GM12878 (cell line): ENCODE measurements around the gene POLR3F. TPM values are rescaled to one million over a fixed set of nuclear protein-coding genes. Genes with fewer than 3 reads are reported as not detected.

Experiments
- ATAC-seq: fragments of 200-7000 bp; cut with Tn5 transposase; 3 replicates; pipeline ENCODE4 v1.9.1; 2020; ENCODE audit warnings: mild to moderate bottlenecking, moderate library complexity
- BruUV-seq: library from RNA; stranded (reverse); fragments of 400-500 nt; replicated peaks from 2 replicates; lab custom pipeline; 2021; lab: Mats Ljungman, UMichigan
- CTCF ChIA-PET: fragments of 300-600 bp; sonication (Branson Sonifier 250); formaldehyde crosslinking; extraction: SDS; loops from one replicate; lab custom pipeline; 2021; ENCODE audit warnings: inconsistent platforms; lab: Yijun Ruan, JAX
- POLR2A ChIA-PET: fragments of 350-600 bp; formaldehyde crosslinking; extraction: SDS; loops from one replicate; lab custom pipeline; 2021; ENCODE audit warnings: inconsistent platforms; lab: Charles Lee
- RAD21 ChIA-PET: fragments of 300-600 bp; sonication (Branson Sonifier 250); formaldehyde crosslinking; loops from one replicate; lab custom pipeline; 2023; ENCODE audit warnings: antibody characterized with exemption; ENCODE audit not compliant: unreplicated experiment; lab: Charles Lee
- SMC1A ChIA-PET: fragments of 300-600 bp; sonication (Branson Sonifier 250); formaldehyde crosslinking; loops from one replicate; lab custom pipeline; 2023; ENCODE audit not compliant: unreplicated experiment, uncharacterized antibody; lab: Charles Lee
- DNase-seq: peaks from one replicate; pipeline ENCODE4 v3.0.0-alpha.2; 2011; ENCODE audit warnings: low read depth, low spot score
- FAIRE-seq: peaks from 3 replicates; lab custom pipeline; 2011; peaks lifted over from hg19 to GRCh38; lab: Jason Lieb, UNC
- H2AFZ ChIP-seq: 2 replicates; pipeline ENCODE4 v1.6.0; 2011; ENCODE audit warnings: low read depth, low read length, control low read depth; ENCODE audit not compliant: control insufficient read depth
- H3K27ac ChIP-seq: 2 replicates; pipeline ENCODE4 v1.5.1; 2011; ENCODE audit warnings: control low read depth; ENCODE audit not compliant: control insufficient read depth, insufficient read depth
- H3K27me3 ChIP-seq, 2 experiments: replicated peaks in 1 of 2; 2 replicates each; pipeline versions ENCODE4 v1.6.0 to v1.6.1; 2011; ENCODE audit warnings: low read length in 1 of 2; ENCODE audit not compliant: control insufficient read depth in 2 of 2, insufficient read depth in 2 of 2
- H3K36me3 ChIP-seq, 2 experiments: 2 replicates each; pipeline ENCODE4 v1.5.1; 2011; ENCODE audit warnings: low read length in 1 of 2; ENCODE audit not compliant: control insufficient read depth in 2 of 2, insufficient read depth in 2 of 2
- H3K4me1 ChIP-seq: 2 replicates; pipeline ENCODE4 v1.6.1; 2011; ENCODE audit warnings: mild to moderate bottlenecking, low read length, moderate library complexity, mixed read lengths; ENCODE audit not compliant: control insufficient read depth, insufficient read depth
- H3K4me2 ChIP-seq: 2 replicates; pipeline ENCODE4 v1.6.0; 2011; ENCODE audit warnings: control low read depth; ENCODE audit not compliant: control insufficient read depth, insufficient read depth
- H3K4me3 ChIP-seq: fragments of 200-600 bp; sonication (generic); 2 replicates; pipeline ENCODE4 v1.5.1; 2016
- H3K79me2 ChIP-seq: 2 replicates; pipeline ENCODE4 v1.6.0; 2011; ENCODE audit warnings: low read length; ENCODE audit not compliant: control insufficient read depth, insufficient read depth
- H3K9ac ChIP-seq: 2 replicates; pipeline ENCODE4 v1.8.0; 2011; ENCODE audit warnings: low read length, control low read depth, mixed read lengths; ENCODE audit not compliant: control insufficient read depth, insufficient read depth
- H3K9me3 ChIP-seq: replicated peaks from 3 replicates; pipeline ENCODE4 v1.5.1; 2011; ENCODE audit warnings: mild to moderate bottlenecking, low read length; ENCODE audit not compliant: control insufficient read depth, insufficient read depth
- H4K20me1 ChIP-seq: 2 replicates; pipeline ENCODE4 v1.6.0; 2011; ENCODE audit not compliant: control insufficient read depth, insufficient read depth
- ATF7 ChIP-seq: fragments of 450-650 bp; IDR thresholded peaks from 2 replicates; pipeline ENCODE4 v1.6.1; 2016; ENCODE audit warnings: low read depth, mild to moderate bottlenecking
- CHD2 ChIP-seq: IDR thresholded peaks from 2 replicates; pipeline ENCODE4 v1.6.1; 2011; ENCODE audit warnings: low read depth, low read length, improper control_type of control experiment, borderline replicate concordance
- CREB1 ChIP-seq: IDR thresholded peaks from 2 replicates; pipeline ENCODE4 v1.6.1; 2012; ENCODE audit warnings: low read depth, mild to moderate bottlenecking, inconsistent platforms
- EP300 ChIP-seq, 2 experiments: fragments of 150-350 bp in 1 of 2; IDR thresholded peaks; 2 replicates each; pipeline ENCODE4 v1.6.1; 2011 to 2012; ENCODE audit warnings: low read depth in 2 of 2, low read length in 2 of 2, borderline replicate concordance in 1 of 2, improper control_type of control experiment in 1 of 2, inconsistent platforms in 1 of 2; ENCODE audit not compliant: control insufficient read depth in 1 of 2
- FOXM1 ChIP-seq: IDR thresholded peaks from 2 replicates; pipeline ENCODE4 v1.6.1; 2012; ENCODE audit warnings: low read depth, mild to moderate bottlenecking, inconsistent platforms, low read length, moderate library complexity
- JUND ChIP-seq: IDR thresholded peaks from 2 replicates; pipeline ENCODE4 v1.6.1; 2012; ENCODE audit warnings: low read depth, mild to moderate bottlenecking, low read length, improper control_type of control experiment, moderate library complexity
- NBN ChIP-seq: fragments of 450-650 bp; IDR thresholded peaks from 2 replicates; pipeline ENCODE4 v1.6.1; 2016
- PAX5 ChIP-seq: IDR thresholded peaks from 2 replicates; pipeline ENCODE4 v1.6.1; 2011; ENCODE audit warnings: low read depth, low read length, borderline replicate concordance
- PAX8 ChIP-seq: fragments of 450-650 bp; IDR thresholded peaks from 2 replicates; pipeline ENCODE4 v1.6.1; 2017; ENCODE audit warnings: mild to moderate bottlenecking, moderate library complexity
- POLR2A ChIP-seq: IDR thresholded peaks from 2 replicates; pipeline ENCODE4 v1.6.1; 2011; ENCODE audit warnings: low read depth, mild to moderate bottlenecking, low read length
- RAD21 ChIP-seq: IDR thresholded peaks from 2 replicates; pipeline ENCODE4 v1.6.1; 2011; ENCODE audit warnings: mild to moderate bottlenecking, low read depth, low read length, moderate library complexity; ENCODE audit not compliant: insufficient read depth
- RB1 ChIP-seq: fragments of 450-650 bp; formaldehyde crosslinking; IDR thresholded peaks from 2 replicates; pipeline ENCODE4 v1.6.1; 2017; ENCODE audit warnings: mild to moderate bottlenecking, borderline replicate concordance
- SIX5 ChIP-seq: IDR thresholded peaks from 2 replicates; pipeline ENCODE4 v1.6.1; 2011; ENCODE audit warnings: mild to moderate bottlenecking, low read depth, low read length, moderate library complexity; ENCODE audit not compliant: severe bottlenecking
- TARDBP ChIP-seq: IDR thresholded peaks from 2 replicates; pipeline ENCODE4 v1.6.1; 2016; ENCODE audit warnings: borderline replicate concordance
- TBL1XR1 ChIP-seq: IDR thresholded peaks from 2 replicates; pipeline ENCODE4 v1.6.1; 2012; ENCODE audit warnings: low read depth, low read length, improper control_type of control experiment
- ZNF274 ChIP-seq: IDR thresholded peaks from one replicate; pipeline ENCODE4 v1.8.0; 2011; ENCODE audit not compliant: insufficient read length, insufficient read depth
- WGBS: methylation state at CpG from one replicate; pipeline ENCODE4 v1.1.6; 2016; ENCODE audit warnings: low lambda C conversion rate; ENCODE audit not compliant: insufficient replicate concordance, insufficient coverage; ENCODE audit errors: missing lambda C conversion rate; 5-methylcytosine and 5-hydroxymethylcytosine counted together
- in situ Hi-C: fragments of 300-500 bp; cut with MboI; formaldehyde crosslinking; loops from 9 replicates; pipeline ENCODE4 v1.14.3; 2018; ENCODE audit warnings: mixed read lengths
- intact Hi-C: fragments of 100-400 bp; cut with micrococcal nuclease; formaldehyde crosslinking; loops from one replicate; pipeline ENCODE4 v1.14.2; 2022; ENCODE audit not compliant: unreplicated experiment
- polyA plus RNA-seq, 11 experiments: library from polyadenylated mRNA; depleted of rRNA in 4 of 11; unstranded in 6 of 11; stranded (reverse) in 5 of 11; fragments of >200 nt; fragmentation: Nextera tagmentation in 4 of 11; fragmentation: Illumina TruSeq in 1 of 11; extraction: Ambion mirVana in 4 of 11; extraction: Trizol in 1 of 11; gene quantifications; 1 replicate in 1 of 11; 2 replicates in 10 of 11; pipeline versions ENCODE4 v1.2.1 to v1.2.3, GENCODE V29; 2011 to 2016; ENCODE audit warnings: inconsistent platforms in 2 of 11, missing spikeins in 2 of 11, low read depth in 1 of 11
- total RNA-seq, 4 experiments: library from RNA; depleted of rRNA in 3 of 4; stranded (reverse); fragments of >200 nt in 3 of 4; fragmentation: Illumina TruSeq in 1 of 4; extraction: Trizol in 1 of 4; gene quantifications; 2 replicates each; pipeline versions ENCODE4 v1.2.1 to v1.2.3, GENCODE V29; 2013 to 2021
- TF ChIP-seq, protein P1 (sequence below): IDR thresholded peaks from 2 replicates; pipeline ENCODE4 v1.6.1; 2012; ENCODE audit warnings: low read depth, low read length, improper control_type of control experiment
- TF ChIP-seq, protein P2 (sequence below): IDR thresholded peaks from 2 replicates; pipeline ENCODE4 v1.6.1; 2012; ENCODE audit warnings: low read depth, low read length, improper control_type of control experiment

The POLR3F gene
- total and polyA plus RNA-seq, 10 of the 15 experiments (the other 5 are each of a cell fraction or from before 2014, with no cell fraction given) = 8.7 to 18.1 (median 12.6) TPM

DNA sequence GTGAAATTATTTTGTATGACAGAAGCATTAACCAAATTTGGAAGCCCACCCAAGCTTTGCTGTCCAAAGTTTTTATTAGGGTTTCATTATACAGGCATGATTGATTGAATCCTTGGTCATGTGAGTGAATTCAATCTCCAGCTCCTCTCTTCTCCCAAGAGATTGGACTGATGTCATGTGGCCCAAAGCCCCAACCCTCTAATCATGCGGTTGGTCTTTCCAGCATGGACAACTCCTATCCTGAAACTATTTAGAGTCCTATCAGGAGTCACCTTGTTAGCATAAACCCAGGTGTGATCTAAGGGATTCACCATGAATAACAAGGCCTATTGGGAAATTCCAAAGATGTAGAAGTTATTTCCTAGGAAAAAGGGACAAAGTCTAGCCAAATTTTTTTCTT is 10.6 kb downstream of the POLR3F start:
- H3K4me3 ChIP-seq = no peak overlapping the region
- H3K4me2 ChIP-seq = no peak overlapping the region
- H3K79me2 ChIP-seq = no peaks in the 10 kb centered on the region
- DNase-seq (no peak), FAIRE-seq (no peak), ATAC-seq (no peak)
- intact Hi-C loops = no loop called here
- CTCF ChIA-PET = interaction anchor here (1.0 kb wide), 1 partner anchor 17 kb away, joined by 3 read pairs; no protein-coding TSS in a partner anchor
- POLR2A ChIA-PET = interaction anchor here (1.3 to 1.7 kb wide), 2 partner anchors 30 to 89 kb away, joined by 3 to 4 read pairs; partner anchors contain the start of gene SEC23B
- no peak overlapping the region for H3K27ac ChIP-seq
- H3K9me3 ChIP-seq = no peaks in the 10 kb centered on the region
- SMC1A ChIA-PET = interaction anchor here (0.9 to 1.3 kb wide), 2 partner anchors 19 to 63 kb away, joined by 3 to 5 read pairs; partner anchors contain the start of gene RBBP9
- in situ Hi-C loops = no loop called here
- H3K4me1 ChIP-seq = no peaks in the 10 kb centered on the region
- H3K36me3 ChIP-seq = peaks cover 0 to 12% of the 10 kb centered on the region in 2 experiments; a peak in 3 of 4 replicates
- TF ChIP-seq EP300 (IDR thresholded peaks at IDR 0.05; ENCODE audit: borderline replicate concordance in 1 of 2, control insufficient read depth in 1 of 2, low read depth in 2 of 2, low read length in 2 of 2) = no peak
- no peak for TF ChIP-seq POLR2A
- TF ChIP-seq TBL1XR1 = no peak
- TF ChIP-seq RB1 = no peak
- TF ChIP-seq FOXM1 = no peak
- TF ChIP-seq CREB1 = no peak
- TF ChIP-seq CHD2 = no peak
- no peak overlapping the region for H3K9ac ChIP-seq
- BruUV-seq = no TSS peak
- H4K20me1 ChIP-seq = no peaks in the 10 kb centered on the region
- H3K27me3 ChIP-seq = no peaks in the 10 kb centered on the region
- H2AFZ ChIP-seq = no peak overlapping the region
- RAD21 ChIA-PET = no interaction called here
- 88% methylated on average over 1 of the region's 1 CpG for WGBS

DNA sequence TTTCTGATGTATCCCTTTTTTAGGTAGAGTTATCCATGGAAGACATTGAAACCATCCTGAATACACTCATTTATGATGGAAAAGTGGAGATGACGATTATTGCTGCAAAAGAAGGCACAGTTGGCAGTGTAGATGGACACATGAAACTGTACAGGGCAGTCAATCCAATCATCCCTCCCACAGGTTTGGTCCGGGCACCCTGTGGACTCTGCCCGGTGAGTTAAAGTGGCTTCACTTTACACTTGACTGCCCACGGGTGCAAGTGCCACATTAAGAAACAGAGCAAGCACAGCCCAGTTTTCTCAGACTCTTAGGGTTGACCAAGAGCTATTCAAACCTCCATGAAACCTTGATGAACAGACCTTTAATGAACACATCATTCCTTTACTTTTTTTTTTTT is 14.4 kb downstream of the POLR3F start:
- Histone ChIP-seq H3K9ac (no peak overlapping the region), H4K20me1 (no peaks in the 10 kb centered on the region), H3K36me3 (peaks cover 0 to 9% of the 10 kb centered on the region in 2 experiments; a peak in 2 of 4 replicates), H3K27me3 (no peaks in the 10 kb centered on the region), H2AFZ (no peak overlapping the region), H3K27ac (no peak overlapping the region), H3K4me1 (no peaks in the 10 kb centered on the region), H3K79me2 (no peaks in the 10 kb centered on the region), H3K9me3 (no peaks in the 10 kb centered on the region), H3K4me3 (no peak overlapping the region), H3K4me2 (no peak overlapping the region)
- 94% methylated on average over 4 of the region's 4 CpGs for WGBS
- RAD21 ChIA-PET = no interaction called here
- no peak for FAIRE-seq
- no peak for DNase-seq
- ATAC-seq = no peak
- BruUV-seq = no TSS peak
- CTCF ChIA-PET = no interaction called here
- intact Hi-C loops (no loop called here), in situ Hi-C loops (no loop called here)
- POLR2A ChIA-PET = no interaction called here
- SMC1A ChIA-PET = interaction anchor here (0.6 kb wide), 1 partner anchor 8 kb away, joined by 3 read pairs; no protein-coding TSS in a partner anchor
- no peak for TF ChIP-seq ZNF274
- TF ChIP-seq, protein P1, sequence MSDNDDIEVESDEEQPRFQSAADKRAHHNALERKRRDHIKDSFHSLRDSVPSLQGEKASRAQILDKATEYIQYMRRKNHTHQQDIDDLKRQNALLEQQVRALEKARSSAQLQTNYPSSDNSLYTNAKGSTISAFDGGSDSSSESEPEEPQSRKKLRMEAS = no peak
- TF ChIP-seq TARDBP = no peak
- TF ChIP-seq PAX5 = no peak
- TF ChIP-seq ATF7 = no peak
- TF ChIP-seq PAX8 = no peak
- TF ChIP-seq JUND = no peak
- TF ChIP-seq, protein P2, sequence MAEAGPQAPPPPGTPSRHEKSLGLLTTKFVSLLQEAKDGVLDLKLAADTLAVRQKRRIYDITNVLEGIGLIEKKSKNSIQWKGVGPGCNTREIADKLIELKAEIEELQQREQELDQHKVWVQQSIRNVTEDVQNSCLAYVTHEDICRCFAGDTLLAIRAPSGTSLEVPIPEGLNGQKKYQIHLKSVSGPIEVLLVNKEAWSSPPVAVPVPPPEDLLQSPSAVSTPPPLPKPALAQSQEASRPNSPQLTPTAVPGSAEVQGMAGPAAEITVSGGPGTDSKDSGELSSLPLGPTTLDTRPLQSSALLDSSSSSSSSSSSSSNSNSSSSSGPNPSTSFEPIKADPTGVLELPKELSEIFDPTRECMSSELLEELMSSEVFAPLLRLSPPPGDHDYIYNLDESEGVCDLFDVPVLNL = no peak
- no peak for TF ChIP-seq RAD21
- no peak for TF ChIP-seq SIX5
- TF ChIP-seq NBN = no peak
